K562 (cell line): ENCODE measurements around the gene OR8B3. TPM values are rescaled to one million over a fixed set of nuclear protein-coding genes. Genes with fewer than 3 reads are reported as not detected.

Source experiments
- ATAC-seq: fragments of 200-7000 bp; cut with Tn5 transposase; 3 replicates; pipeline ENCODE4 v1.9.1; 2020; ENCODE audit warnings: moderate library complexity
- BruUV-seq: library from RNA; stranded (reverse); fragments of 400-500 nt; replicated peaks from 2 replicates; lab custom pipeline; 2021; lab: Mats Ljungman, UMichigan
- CTCF ChIA-PET: fragments of 300-600 bp; formaldehyde crosslinking; extraction: SDS; loops from one replicate; lab custom pipeline; 2021; ENCODE audit warnings: low intra/inter-chr PET ratio; lab: Yijun Ruan, JAX
- POLR2A ChIA-PET: fragments of 300-600, 350-650 bp; sonication (Branson Sonifier 250); formaldehyde crosslinking; extraction: SDS; loops from one replicate; lab custom pipeline; 2021; ENCODE audit warnings: antibody characterized with exemption, inconsistent platforms; lab: Yijun Ruan, JAX
- DNase-seq, 4 experiments: peaks; one replicate each; pipeline versions ENCODE4 v3.0.0 to v3.0.0-alpha.2; 2011 to 2018; ENCODE audit warnings: low spot score in 3 of 4, mixed read lengths in 3 of 4; ENCODE audit errors: extremely low read depth in 1 of 4
- FAIRE-seq: peaks from 2 replicates; lab custom pipeline; 2011; peaks lifted over from hg19 to GRCh38; lab: Jason Lieb, UNC
- H2AFZ ChIP-seq: 2 replicates; pipeline ENCODE4 v1.6.0; 2011; ENCODE audit warnings: low read depth, low read length, control low read depth, inconsistent platforms
- H3K27ac ChIP-seq: fragments of 200-600 bp; 3 replicates; pipeline ENCODE4 v1.8.0; 2011; ENCODE audit warnings: low read depth, mild to moderate bottlenecking, control low read depth, inconsistent platforms, low read length, moderate library complexity, mixed read lengths; ENCODE audit errors: extremely low read depth
- H3K27me3 ChIP-seq, 2 experiments: fragments of 300-600 bp in 1 of 2; 2 replicates in 1 of 2; 3 replicates in 1 of 2; pipeline versions ENCODE4 v1.6.0 to v1.8.0; 2011; ENCODE audit warnings: inconsistent platforms in 2 of 2, low read length in 2 of 2, mild to moderate bottlenecking in 1 of 2, mixed read lengths in 1 of 2, moderate library complexity in 1 of 2; ENCODE audit not compliant: control insufficient read depth in 2 of 2, insufficient read depth in 2 of 2
- H3K36me3 ChIP-seq: fragments of 300-600 bp; 3 replicates; pipeline ENCODE4 v1.8.0; 2011; ENCODE audit warnings: mild to moderate bottlenecking, low read length, inconsistent platforms; ENCODE audit not compliant: control insufficient read depth, insufficient read depth
- H3K4me1 ChIP-seq, 2 experiments: fragments of 200-600 bp in 1 of 2; replicated peaks in 1 of 2; 2 replicates in 1 of 2; 3 replicates in 1 of 2; pipeline versions ENCODE4 v1.5.1 to v1.8.0; 2011; ENCODE audit warnings: inconsistent platforms in 2 of 2, low read length in 2 of 2, mild to moderate bottlenecking in 1 of 2, mixed read lengths in 1 of 2, moderate library complexity in 1 of 2; ENCODE audit not compliant: control insufficient read depth in 2 of 2, insufficient read depth in 2 of 2
- H3K4me2 ChIP-seq: 2 replicates; pipeline ENCODE4 v1.6.1; 2011; ENCODE audit warnings: low read length, control low read depth, inconsistent platforms, mixed read lengths; ENCODE audit not compliant: insufficient read depth
- H3K4me3 ChIP-seq: fragments of 200-600 bp; sonication (generic), shearing (Covaris generic); 2 replicates; pipeline ENCODE4 v1.5.1; 2016; ENCODE audit warnings: control low read depth, inconsistent platforms
- H3K79me2 ChIP-seq: fragments of 200-600 bp; 3 replicates; pipeline ENCODE4 v1.8.0; 2011; ENCODE audit warnings: low read length, inconsistent platforms; ENCODE audit not compliant: control insufficient read depth, insufficient read depth
- H3K9ac ChIP-seq, 2 experiments: 2 replicates each; pipeline versions ENCODE4 v1.6.0 to v1.6.1; 2011; ENCODE audit warnings: low read depth in 2 of 2, low read length in 2 of 2, control low read depth in 1 of 2, inconsistent platforms in 1 of 2, mild to moderate bottlenecking in 1 of 2, mixed read lengths in 1 of 2; ENCODE audit not compliant: insufficient read depth in 1 of 2
- H3K9me1 ChIP-seq: one replicate; pipeline ENCODE4 v1.6.0; 2011; ENCODE audit warnings: inconsistent platforms, mild to moderate bottlenecking, low read length, moderate library complexity; ENCODE audit not compliant: control insufficient read depth, insufficient read depth
- H3K9me3 ChIP-seq: replicated peaks from 2 replicates; pipeline ENCODE4 v1.5.1; 2011; ENCODE audit warnings: low read depth, low read length, inconsistent platforms; ENCODE audit not compliant: control insufficient read depth, insufficient read depth
- H4K20me1 ChIP-seq: replicated peaks from 2 replicates; pipeline ENCODE4 v1.6.1; 2011; ENCODE audit warnings: low read length, inconsistent platforms, mixed read lengths; ENCODE audit not compliant: control insufficient read depth, insufficient read depth
- BRCA1 ChIP-seq, 2 experiments: fragments of 450-650 bp in 1 of 2; sonication (generic) in 1 of 2; formaldehyde crosslinking in 1 of 2; IDR thresholded peaks; 2 replicates each; pipeline versions ENCODE4 v1.5.0 to v1.6.1; 2017 to 2020; ENCODE audit warnings: mild to moderate bottlenecking in 1 of 2, missing genetic modification reagents in 1 of 2
- DMBX1 ChIP-seq: fragments of 250-450 bp; sonication (Bioruptor Pico); IDR thresholded peaks from 2 replicates; pipeline ENCODE4 v1.8.0; 2022; ENCODE audit warnings: inconsistent platforms, mild to moderate bottlenecking, moderate library complexity, borderline replicate concordance
- GABPB1 ChIP-seq: sonication (generic); formaldehyde crosslinking; IDR thresholded peaks from 2 replicates; pipeline ENCODE4 v1.8.0; 2022; ENCODE audit warnings: mild to moderate bottlenecking, missing genetic modification reagents
- SFPQ ChIP-seq: fragments of 200-400 bp; formaldehyde crosslinking; IDR thresholded peaks from 2 replicates; pipeline ENCODE4 v1.6.1; 2017; ENCODE audit warnings: mild to moderate bottlenecking, low read depth, low read length, moderate library complexity
- SIRT6 ChIP-seq: IDR thresholded peaks from one replicate; pipeline ENCODE4 v1.6.1; 2012; ENCODE audit warnings: low read depth, mild to moderate bottlenecking, control low read depth, inconsistent platforms, low read length, moderate library complexity
- YBX1 ChIP-seq: fragments of 450-650 bp; IDR thresholded peaks from 2 replicates; pipeline ENCODE4 v1.7.1; 2016; ENCODE audit warnings: mild to moderate bottlenecking
- ZNF644 ChIP-seq: fragments of 200-800 bp; sonication (Bioruptor generic); IDR thresholded peaks from 2 replicates; pipeline ENCODE4 v1.6.1; 2016; ENCODE audit warnings: low read depth, missing genetic modification characterization, missing compliant biosample characterization
- WGBS: fragments of 100-300 bp; shearing (Covaris generic); methylation state at CpG from one replicate; pipeline ENCODE4 v1.1.6; 2016; ENCODE audit warnings: low coverage, mixed read lengths; ENCODE audit not compliant: insufficient coverage; ENCODE audit errors: missing lambda C conversion rate; 5-methylcytosine and 5-hydroxymethylcytosine counted together
- in situ Hi-C: fragments of 300-500 bp; cut with MboI; formaldehyde crosslinking; loops from 4 replicates; pipeline ENCODE4 v1.15.0; 2018; ENCODE audit warnings: inconsistent platforms, mixed read lengths
- intact Hi-C: fragments of 100-400 bp; cut with micrococcal nuclease; formaldehyde crosslinking; loops from 2 replicates; pipeline ENCODE4 v1.14.2; 2022
- polyA plus RNA-seq, 8 experiments: library from polyadenylated mRNA; depleted of rRNA in 4 of 8; stranded (reverse) in 5 of 8; unstranded in 3 of 8; fragments of >200 nt; fragmentation: Nextera tagmentation in 2 of 8; fragmentation: Illumina TruSeq in 1 of 8; extraction: Ambion mirVana in 2 of 8; extraction: Trizol in 1 of 8; gene quantifications; 2 replicates each; pipeline versions ENCODE4 v1.2.1 to v1.2.3, GENCODE V29; 2011 to 2014; ENCODE audit warnings: inconsistent platforms in 1 of 8, missing spikeins in 1 of 8
- total RNA-seq, 7 experiments: library from RNA; depleted of rRNA in 6 of 7; stranded (reverse); fragments of >200 nt in 6 of 7; fragmentation: Illumina TruSeq in 2 of 7; extraction: Trizol in 2 of 7; gene quantifications; 2 replicates each; pipeline versions ENCODE4 v1.2.1 to v1.2.3, GENCODE V29; 2011 to 2021; ENCODE audit warnings: low replicate concordance in 1 of 7
- TF ChIP-seq, protein P1 (sequence below): fragments of 450-650 bp; formaldehyde crosslinking; IDR thresholded peaks from 2 replicates; pipeline ENCODE4 v1.4.0; 2022; ENCODE audit warnings: missing genetic modification characterization
- TF ChIP-seq, protein P2 (sequence below): fragments of 450-650 bp; conservative IDR thresholded peaks from 2 replicates; pipeline ENCODE4 v1.6.1; 2016; ENCODE audit warnings: missing genetic modification characterization, low read depth, mild to moderate bottlenecking, control low read depth, missing compliant biosample characterization

The OR8B3 gene
- total and polyA plus RNA-seq, 9 of the 15 experiments (the other 6 are each of a cell fraction or from before 2014, with no cell fraction given): 0.13 TPM; not detected in 8

DNA sequence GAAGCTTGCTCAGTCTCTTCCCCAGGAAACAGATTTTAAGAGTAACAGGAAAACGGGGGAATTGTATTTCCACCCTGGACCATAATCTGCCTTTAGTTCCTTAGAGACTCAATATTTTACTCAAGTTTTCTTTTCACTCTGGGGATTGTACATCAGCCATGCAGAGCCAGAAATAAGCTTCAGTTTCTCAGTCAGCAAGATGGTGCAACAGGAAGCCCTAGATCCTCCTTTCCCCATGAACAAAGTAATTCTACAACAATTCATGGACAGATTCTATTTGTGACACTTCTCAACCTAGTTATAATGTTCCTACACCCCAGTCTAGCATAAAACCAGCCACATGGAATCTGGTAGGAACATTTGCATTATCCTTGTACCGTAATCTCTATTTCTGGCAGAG is 39.3 kb downstream of the OR8B3 start:
- Histone ChIP-seq H3K4me2 (no peak overlapping the region), H3K9ac (no peak overlapping the region), H3K27me3 (no peaks in the 10 kb centered on the region), H2AFZ (no peak overlapping the region), H3K27ac (no peak overlapping the region), H3K4me3 (no peak overlapping the region), H3K9me1 (no peaks in the 10 kb centered on the region), H3K4me1 (no peaks in the 10 kb centered on the region), H3K9me3 (no peaks in the 10 kb centered on the region), H4K20me1 (no peaks in the 10 kb centered on the region), H3K36me3 (no peaks in the 10 kb centered on the region), H3K79me2 (no peaks in the 10 kb centered on the region)
- in situ Hi-C loops (no loop called here), intact Hi-C loops (no loop called here)
- FAIRE-seq (no peak), DNase-seq (no peak), ATAC-seq (no peak)
- CTCF ChIA-PET: no interaction called here
- POLR2A ChIA-PET: interaction anchor here (0.8 to 2.2 kb wide), 2 partner anchors 10 to 14 kb away, joined by 3 to 5 read pairs; no protein-coding TSS in a partner anchor
- no peak for TF ChIP-seq GABPB1 (CRISPR knock-in tag)
- WGBS: 0% methylated on average over 2 of the region's 2 CpGs
- BruUV-seq: no TSS peak

- ChIA-PET CTCF (no interaction called here), POLR2A (interaction anchor here (1.0 to 1.1 kb wide), 2 partner anchors 13 to 202 kb away, joined by 3 read pairs; no protein-coding TSS in a partner anchor)
- H3K36me3 ChIP-seq: no peaks in the 10 kb centered on the region
- intact Hi-C loops: no loop called here
- H3K4me3 ChIP-seq: no peak overlapping the region
- H3K27me3 ChIP-seq: no peaks in the 10 kb centered on the region
- DNase-seq: no peak
- 45% methylated on average over 3 of the region's 3 CpGs for WGBS
- no peak overlapping the region for H3K9ac ChIP-seq
- no peaks in the 10 kb centered on the region for H3K9me1 ChIP-seq
- H3K9me3 ChIP-seq: no peaks in the 10 kb centered on the region
- no peak for FAIRE-seq
- H4K20me1 ChIP-seq: no peaks in the 10 kb centered on the region
- in situ Hi-C loops: no loop called here
- no peak overlapping the region for H3K4me2 ChIP-seq
- no peaks in the 10 kb centered on the region for H3K79me2 ChIP-seq
- no TSS peak for BruUV-seq
- ATAC-seq: no peak
- no peak overlapping the region for H3K27ac ChIP-seq
- no peaks in the 10 kb centered on the region for H3K4me1 ChIP-seq
- H2AFZ ChIP-seq: no peak overlapping the region
- TF ChIP-seq SIRT6 (no peak), ZNF644 (tag) (no peak), SFPQ (no peak), DMBX1 (CRISPR knock-in tag) (no peak), BRCA1 (IDR thresholded peaks at IDR 0.05) (no peak), BRCA1 (CRISPR knock-in tag; IDR thresholded peaks at IDR 0.05) (no peak), YBX1 (no peak)
- TF ChIP-seq, protein P1, sequence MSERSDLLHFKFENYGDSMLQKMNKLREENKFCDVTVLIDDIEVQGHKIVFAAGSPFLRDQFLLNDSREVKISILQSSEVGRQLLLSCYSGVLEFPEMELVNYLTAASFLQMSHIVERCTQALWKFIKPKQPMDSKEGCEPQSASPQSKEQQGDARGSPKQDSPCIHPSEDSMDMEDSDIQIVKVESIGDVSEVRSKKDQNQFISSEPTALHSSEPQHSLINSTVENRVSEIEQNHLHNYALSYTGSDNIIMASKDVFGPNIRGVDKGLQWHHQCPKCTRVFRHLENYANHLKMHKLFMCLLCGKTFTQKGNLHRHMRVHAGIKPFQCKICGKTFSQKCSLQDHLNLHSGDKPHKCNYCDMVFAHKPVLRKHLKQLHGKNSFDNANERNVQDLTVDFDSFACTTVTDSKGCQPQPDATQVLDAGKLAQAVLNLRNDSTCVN: no peak
- TF ChIP-seq, protein P2, sequence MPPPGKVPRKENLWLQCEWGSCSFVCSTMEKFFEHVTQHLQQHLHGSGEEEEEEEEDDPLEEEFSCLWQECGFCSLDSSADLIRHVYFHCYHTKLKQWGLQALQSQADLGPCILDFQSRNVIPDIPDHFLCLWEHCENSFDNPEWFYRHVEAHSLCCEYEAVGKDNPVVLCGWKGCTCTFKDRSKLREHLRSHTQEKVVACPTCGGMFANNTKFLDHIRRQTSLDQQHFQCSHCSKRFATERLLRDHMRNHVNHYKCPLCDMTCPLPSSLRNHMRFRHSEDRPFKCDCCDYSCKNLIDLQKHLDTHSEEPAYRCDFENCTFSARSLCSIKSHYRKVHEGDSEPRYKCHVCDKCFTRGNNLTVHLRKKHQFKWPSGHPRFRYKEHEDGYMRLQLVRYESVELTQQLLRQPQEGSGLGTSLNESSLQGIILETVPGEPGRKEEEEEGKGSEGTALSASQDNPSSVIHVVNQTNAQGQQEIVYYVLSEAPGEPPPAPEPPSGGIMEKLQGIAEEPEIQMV: no peak
Observed at GRCh38 chr11:124346311-124346955, 52.4 kb downstream of the OR8B3 start.
